ENCODE results near the gene TMEM39B. TPM values are rescaled to one million over a fixed set of nuclear protein-coding genes. Genes with fewer than 3 reads are reported as not detected.
A peak's percentile ranks its signal among the peaks of the same experiment; 100 is the strongest.

TMEM39B gene
- total RNA-seq, 6 experiments from 2014 or later = 17.6 to 23.2 (median 20.8) TPM

DNA sequence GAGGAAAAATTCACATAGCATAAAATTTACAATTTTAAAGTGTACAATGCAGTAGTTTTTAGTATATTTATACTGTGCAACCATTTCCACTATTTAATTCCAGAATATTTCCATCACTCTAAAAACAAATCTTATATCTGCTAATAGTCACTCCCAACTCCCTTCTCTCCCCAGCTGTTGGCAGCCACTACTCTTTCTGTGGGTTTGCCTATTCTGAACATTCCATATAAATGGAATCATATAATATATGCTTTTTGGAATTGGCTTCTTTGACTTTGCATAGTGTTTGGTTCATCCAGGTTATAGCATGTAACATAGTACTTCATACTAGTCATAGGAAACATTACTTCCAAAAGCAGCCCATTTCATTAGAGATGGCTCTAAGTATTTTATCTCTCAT, 25.0 kb upstream of the TMEM39B start:
- H3K27me3 Mint-ChIP-seq (ENCODE audit: insufficient read depth) = peaks cover 1% of the 10 kb centered on the region; the same call in 1 of the 2 replicates
- H3K4me3 Mint-ChIP-seq = no peak overlapping the region
- H3K4me1 Mint-ChIP-seq (ENCODE audit: low read depth) = peaks cover 19% of the 10 kb centered on the region
- H3K27ac Mint-ChIP-seq = no peak overlapping the region; the same call in 1 of the 2 replicates
- H3K9me3 Mint-ChIP-seq = peaks cover 6% of the 10 kb centered on the region; the same call in 1 of the 2 replicates
- TF ChIP-seq, protein P1, sequence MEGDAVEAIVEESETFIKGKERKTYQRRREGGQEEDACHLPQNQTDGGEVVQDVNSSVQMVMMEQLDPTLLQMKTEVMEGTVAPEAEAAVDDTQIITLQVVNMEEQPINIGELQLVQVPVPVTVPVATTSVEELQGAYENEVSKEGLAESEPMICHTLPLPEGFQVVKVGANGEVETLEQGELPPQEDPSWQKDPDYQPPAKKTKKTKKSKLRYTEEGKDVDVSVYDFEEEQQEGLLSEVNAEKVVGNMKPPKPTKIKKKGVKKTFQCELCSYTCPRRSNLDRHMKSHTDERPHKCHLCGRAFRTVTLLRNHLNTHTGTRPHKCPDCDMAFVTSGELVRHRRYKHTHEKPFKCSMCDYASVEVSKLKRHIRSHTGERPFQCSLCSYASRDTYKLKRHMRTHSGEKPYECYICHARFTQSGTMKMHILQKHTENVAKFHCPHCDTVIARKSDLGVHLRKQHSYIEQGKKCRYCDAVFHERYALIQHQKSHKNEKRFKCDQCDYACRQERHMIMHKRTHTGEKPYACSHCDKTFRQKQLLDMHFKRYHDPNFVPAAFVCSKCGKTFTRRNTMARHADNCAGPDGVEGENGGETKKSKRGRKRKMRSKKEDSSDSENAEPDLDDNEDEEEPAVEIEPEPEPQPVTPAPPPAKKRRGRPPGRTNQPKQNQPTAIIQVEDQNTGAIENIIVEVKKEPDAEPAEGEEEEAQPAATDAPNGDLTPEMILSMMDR (IDR thresholded peaks at IDR 0.05) = no peak
- peaks cover 46% of the 10 kb centered on the region for H3K36me3 Mint-ChIP-seq (ENCODE audit: low read depth)
- DNase-seq = no peak

DNA sequence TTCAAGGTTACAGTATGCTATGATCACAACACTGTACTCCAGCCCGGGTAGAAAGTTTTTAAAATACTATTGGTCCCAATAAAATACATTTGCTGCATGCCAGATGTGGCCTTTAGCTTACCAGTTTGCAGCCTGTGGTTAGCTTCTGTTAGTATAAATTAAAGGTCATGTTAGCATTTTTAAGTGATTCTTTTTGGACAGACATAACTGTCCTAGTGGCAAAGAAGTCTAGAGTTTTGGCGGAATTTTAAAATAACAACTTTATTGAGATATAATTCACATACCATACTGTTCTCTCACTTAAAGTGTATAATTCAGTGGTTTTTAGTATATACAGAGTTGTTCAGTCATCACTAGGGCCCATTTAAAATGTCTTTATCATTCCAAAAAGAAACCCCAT, 24.3 kb upstream of the TMEM39B start:
- Mint-ChIP-seq H3K36me3 (ENCODE audit: low read depth) (peaks cover 45% of the 10 kb centered on the region), H3K4me3 (no peak overlapping the region), H3K9me3 (peaks cover 6% of the 10 kb centered on the region; the same call in 1 of the 2 replicates), H3K4me1 (ENCODE audit: low read depth) (peaks cover 23% of the 10 kb centered on the region), H3K27me3 (ENCODE audit: insufficient read depth) (peaks cover 1% of the 10 kb centered on the region; the same call in 1 of the 2 replicates), H3K27ac (no peak overlapping the region)
- no peak for DNase-seq
- TF ChIP-seq, protein P1 (IDR thresholded peaks at IDR 0.05) = no peak

DNA sequence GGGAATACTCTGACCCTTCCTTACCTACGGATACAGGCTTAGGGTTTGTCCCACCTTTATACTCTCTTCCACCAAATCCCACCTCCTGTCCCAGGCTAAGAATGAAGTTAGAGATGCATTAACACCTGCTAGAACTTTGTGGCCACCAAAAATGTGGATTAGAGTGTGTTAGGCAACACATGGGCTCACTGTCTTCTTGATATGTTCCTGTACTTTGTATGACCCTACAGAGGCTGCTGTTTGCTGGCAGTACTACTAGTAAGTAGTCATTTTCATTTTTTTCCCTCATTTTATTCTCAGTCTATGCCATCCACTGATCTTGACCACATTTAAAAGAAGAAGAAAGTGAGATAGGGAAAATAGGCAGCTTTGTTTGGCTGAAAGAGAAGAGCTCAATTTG, 21.0 kb upstream of the TMEM39B start:
- peaks cover 23% of the 10 kb centered on the region for H3K4me1 Mint-ChIP-seq (ENCODE audit: low read depth)
- TF ChIP-seq, protein P1 (IDR thresholded peaks at IDR 0.05) = no peak
- peaks cover 6% of the 10 kb centered on the region; the same call in 1 of the 2 replicates for H3K9me3 Mint-ChIP-seq
- H3K27ac Mint-ChIP-seq = peak overlapping the region; percentile 4; the same call in 1 of the 2 replicates
- H3K4me3 Mint-ChIP-seq = no peak overlapping the region
- peaks cover 5% of the 10 kb centered on the region for H3K27me3 Mint-ChIP-seq (ENCODE audit: insufficient read depth)
- no peak for DNase-seq
- peaks cover 49% of the 10 kb centered on the region for H3K36me3 Mint-ChIP-seq (ENCODE audit: low read depth)

DNA sequence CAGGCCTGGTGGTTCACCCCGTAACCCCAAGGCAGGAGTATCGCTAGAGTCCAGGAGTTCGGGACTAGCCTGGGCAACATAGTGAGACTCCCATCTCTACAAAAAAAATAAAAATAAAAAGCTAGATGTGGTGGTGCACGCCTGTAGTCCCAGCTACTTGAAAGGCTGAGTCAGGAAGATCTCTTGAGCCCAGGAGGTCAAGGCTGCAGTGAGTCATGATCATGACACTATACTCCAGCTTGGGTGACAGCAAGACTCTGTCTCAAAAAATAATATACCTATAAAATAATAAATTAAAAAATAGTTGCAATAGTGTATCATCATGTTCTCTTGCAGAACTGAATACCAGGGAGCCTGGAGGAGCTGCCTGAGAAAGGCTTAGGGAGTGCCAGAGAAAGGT, 19.9 kb upstream of the TMEM39B start:
- peak overlapping the region; percentile 44 for H3K27ac Mint-ChIP-seq
- no peak overlapping the region for H3K4me3 Mint-ChIP-seq
- peaks cover 6% of the 10 kb centered on the region; the same call in 1 of the 2 replicates for H3K9me3 Mint-ChIP-seq
- H3K27me3 Mint-ChIP-seq (ENCODE audit: insufficient read depth) = peaks cover 5% of the 10 kb centered on the region
- peaks cover 19% of the 10 kb centered on the region for H3K4me1 Mint-ChIP-seq (ENCODE audit: low read depth)
- TF ChIP-seq, protein P1 (IDR thresholded peaks at IDR 0.05) = no peak
- H3K36me3 Mint-ChIP-seq (ENCODE audit: low read depth) = peaks cover 48% of the 10 kb centered on the region
- peak; percentile 67 for DNase-seq

DNA sequence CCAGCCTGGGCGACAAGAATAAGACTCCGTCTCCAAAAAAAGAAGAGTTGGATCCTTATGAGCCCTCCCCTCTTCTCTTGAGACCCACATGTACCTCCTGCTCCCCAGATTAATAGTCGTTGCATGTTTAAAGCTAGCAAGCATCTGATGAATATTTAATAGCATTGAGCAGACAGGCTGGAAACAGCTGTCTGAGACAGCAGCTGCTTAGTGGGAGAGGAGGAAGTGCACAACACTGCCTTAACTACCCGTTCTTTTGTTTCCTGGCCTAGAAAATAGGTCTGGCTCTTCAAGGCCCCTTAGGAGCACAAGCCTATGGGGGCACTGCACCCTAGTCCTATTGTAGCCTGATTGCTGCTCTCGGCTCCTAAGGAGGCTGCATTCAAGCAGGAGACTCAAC, 17.3 kb upstream of the TMEM39B start:
- Mint-ChIP-seq H3K27me3 (ENCODE audit: insufficient read depth) (peaks cover 9% of the 10 kb centered on the region), H3K4me1 (ENCODE audit: low read depth) (peaks cover 15% of the 10 kb centered on the region), H3K9me3 (peaks cover 6% of the 10 kb centered on the region; the same call in 1 of the 2 replicates), H3K27ac (peak overlapping the region; percentile 16; the same call in 1 of the 2 replicates), H3K36me3 (ENCODE audit: low read depth) (peaks cover 57% of the 10 kb centered on the region), H3K4me3 (no peak overlapping the region)
- no peak for DNase-seq
- TF ChIP-seq, protein P1 (IDR thresholded peaks at IDR 0.05) = no peak

Measured in HFFc6 (cell line).